Measurements from ENCODE around the gene MAP1S. TPM values are rescaled to one million over a fixed set of nuclear protein-coding genes. Genes with fewer than 3 reads are reported as not detected.

The MAP1S gene
- total and polyA plus RNA-seq, 2 of the 4 experiments (the other 2 are of a cell fraction), result 6.1 to 48.6 TPM

- H3K4me2 ChIP-seq (ENCODE audit: low read depth, low read length), result no peak overlapping the region
- H3K4me1 ChIP-seq (ENCODE audit: control insufficient read depth, insufficient read depth, low read length), result no peaks in the 10 kb centered on the region
- 4% methylated on average over 3 of the region's 9 CpGs; no CpG with 5 or more reads in 1 of the 2 experiments for WGBS, 2 experiments (ENCODE audit: extremely low coverage in 2 of 2, insufficient read length in 1 of 2)
- no TSS peak for BruUV-seq (replicated peaks)
- no peak overlapping the region for H3K4ac ChIP-seq (ENCODE audit: low read depth, low read length)
- no peaks in the 10 kb centered on the region for H3K79me1 ChIP-seq (ENCODE audit: low read depth in 1 of 2, low read length in 2 of 2)
- no peak overlapping the region for H3K9ac ChIP-seq (ENCODE audit: low read depth, low read length)
- H3K18ac ChIP-seq (ENCODE audit: low read depth, low read length), result no peak overlapping the region
- POLR2A ChIA-PET (ENCODE audit: unreplicated experiment), result no interaction called here
- no peak overlapping the region for H2BK120ac ChIP-seq (ENCODE audit: low read depth, low read length)
- in situ Hi-C loops (cut with MboI; ENCODE audit: low sequenced_read_pairs), result no loop called here
- H3K9me1 ChIP-seq (ENCODE audit: insufficient read depth, low read length), result no peaks in the 10 kb centered on the region
- DNase-seq (peak; percentile 50), ATAC-seq (ENCODE audit: low read depth) (peak; percentile 83)
- no peak overlapping the region for H2BK15ac ChIP-seq (ENCODE audit: low read depth, low read length)
- no peak overlapping the region for H2AK9ac ChIP-seq (replicated peaks; ENCODE audit: low read depth, low read length, poor library complexity)
- no peak for TF ChIP-seq BHLHE40 (IDR thresholded peaks at IDR 0.05; ENCODE audit: low read depth, low read length)
- peak; percentile 22; the same call in 1 of the 2 replicates for TF ChIP-seq FOS (IDR thresholded peaks at IDR 0.05; ENCODE audit: low read depth, low read length)
- H3K23ac ChIP-seq (ENCODE audit: low read depth, low read length), result no peak overlapping the region
- no peak overlapping the region for H3K56ac ChIP-seq (ENCODE audit: extremely low read depth, insufficient read depth, low read length)
- no peaks in the 10 kb centered on the region for H3K9me3 ChIP-seq (ENCODE audit: control insufficient read depth, insufficient read depth, low read length)
- H2AFZ ChIP-seq (replicated peaks; ENCODE audit: low read length, poor library complexity), result peak overlapping the region; percentile 33
- no peak overlapping the region for H4K8ac ChIP-seq (ENCODE audit: low read depth in 2 of 2, low read length in 2 of 2)
- no peak overlapping the region for H2BK5ac ChIP-seq (ENCODE audit: low read depth, low read length, poor library complexity, severe bottlenecking)
- CTCF ChIA-PET, result no interaction called here
- H3K4me3 ChIP-seq (ENCODE audit: insufficient read depth, low read depth, low read length), result no peak overlapping the region
- H4K20me1 ChIP-seq (ENCODE audit: insufficient read depth, low read length), result no peaks in the 10 kb centered on the region
- H3K27ac ChIP-seq (ENCODE audit: insufficient read depth, low read length), result no peak overlapping the region
- H4K5ac ChIP-seq (ENCODE audit: low read depth, low read length), result no peak overlapping the region
- no peak overlapping the region for H4K91ac ChIP-seq (ENCODE audit: insufficient read depth, low read depth, low read length)
- peaks cover 10% of the 10 kb centered on the region; the same call in 1 of the 2 replicates for H3K27me3 ChIP-seq (ENCODE audit: control insufficient read depth, insufficient read depth, low read length)
- dilution Hi-C loops (cut with HindIII; ENCODE audit: low sequenced_read_pairs, unreplicated experiment), result no loop called here
- H2AK5ac ChIP-seq (ENCODE audit: low read depth, low read length), result no peak overlapping the region
- no peak overlapping the region for H2BK20ac ChIP-seq (ENCODE audit: low read depth, low read length)
- H3K36me3 ChIP-seq (ENCODE audit: control insufficient read depth, insufficient read depth, low read length), result no peaks in the 10 kb centered on the region
- H3K14ac ChIP-seq (replicated peaks; ENCODE audit: low read depth, low read length), result no peak overlapping the region
- intact Hi-C loops (cut with micrococcal nuclease), result no loop called here
Measured at GRCh38 chr19:17757125-17757524, 37.8 kb downstream of the MAP1S start.
